B cell (primary cell): Measurements from ENCODE around the gene CRELD2. TPM values are rescaled to one million over a fixed set of nuclear protein-coding genes. Genes with fewer than 3 reads are reported as not detected.

Source experiments
- ATAC-seq: fragments of 200-7000 bp; cut with Tn5 transposase; one replicate; pipeline ENCODE4 v1.10.0; 2021; ENCODE audit warnings: low read depth, mild to moderate bottlenecking, moderate number of reproducible peaks, moderate library complexity
- CTCF ChIA-PET: fragments of 350-600 bp; sonication (Branson Sonifier 250); formaldehyde crosslinking; loops from one replicate; lab custom pipeline; 2021; ENCODE audit warnings: antibody characterized with exemption, inconsistent platforms; lab: Charles Lee
- POLR2A ChIA-PET: fragments of 350-600 bp; sonication (Branson Sonifier 250); formaldehyde crosslinking; loops from one replicate; lab custom pipeline; 2021; ENCODE audit warnings: antibody characterized with exemption; lab: Charles Lee
- DNase-seq: peaks from one replicate; pipeline ENCODE4 v3.0.0; 2013
- H2AFZ ChIP-seq: 2 replicates; pipeline ENCODE4 v1.6.1; 2012; ENCODE audit warnings: mild to moderate bottlenecking, low read depth, low read length; ENCODE audit not compliant: insufficient read depth, poor library complexity, severe bottlenecking
- H3K27ac ChIP-seq, 2 donors: 1 replicate in 1 of 2; 2 replicates in 1 of 2; pipeline ENCODE4 v1.5.1; 2012 to 2013; ENCODE audit warnings: low read length in 2 of 2, mild to moderate bottlenecking in 2 of 2, moderate library complexity in 1 of 2
- H3K27me3 ChIP-seq, 4 experiments: fragments of 200-600 bp in 1 of 4; sonication (generic) in 1 of 4; replicated peaks in 1 of 4; 1 replicate in 2 of 4; 2 replicates in 2 of 4; pipeline versions ENCODE4 v1.6.1 to v1.7.0; 2013 to 2016; ENCODE audit warnings: low read length in 3 of 4, mild to moderate bottlenecking in 2 of 4, mixed read lengths in 1 of 4, moderate library complexity in 1 of 4; ENCODE audit not compliant: insufficient read depth in 4 of 4, control insufficient read depth in 3 of 4; ENCODE audit errors: control extremely low read depth in 1 of 4
- H3K36me3 ChIP-seq, 2 experiments: replicated peaks in 1 of 2; 1 replicate in 1 of 2; 2 replicates in 1 of 2; pipeline versions ENCODE4 v1.6.1 to v1.7.1; 2013; ENCODE audit warnings: low read length in 1 of 2; ENCODE audit not compliant: insufficient read depth in 2 of 2, control insufficient read depth in 1 of 2; ENCODE audit errors: control extremely low read depth in 1 of 2, extremely low read depth in 1 of 2
- H3K4me1 ChIP-seq, 2 donors: fragments of 200-600 bp in 1 of 2; sonication (generic) in 1 of 2; 1 replicate in 1 of 2; 2 replicates in 1 of 2; pipeline versions ENCODE4 v1.5.1 to v1.6.1; 2013 to 2017; ENCODE audit warnings: low read length in 2 of 2; ENCODE audit not compliant: control insufficient read depth in 2 of 2, insufficient read depth in 2 of 2
- H3K4me2 ChIP-seq: replicated peaks from 2 replicates; pipeline ENCODE3; 2012; ENCODE audit warnings: mild to moderate bottlenecking, low read depth, low read length; ENCODE audit not compliant: poor library complexity, severe bottlenecking
- H3K4me3 ChIP-seq, 5 experiments: fragments of 200-600 bp in 1 of 5; sonication (generic) in 1 of 5; 1 replicate in 3 of 5; 2 replicates in 2 of 5; pipeline versions ENCODE4 v1.5.1 to v1.7.0; 2011 to 2016; ENCODE audit warnings: low read length in 4 of 5, mild to moderate bottlenecking in 4 of 5, low read depth in 2 of 5, control low read depth in 1 of 5, moderate library complexity in 1 of 5; ENCODE audit not compliant: insufficient read depth in 1 of 5; ENCODE audit errors: control extremely low read depth in 1 of 5, extremely low read depth in 1 of 5
- H3K79me2 ChIP-seq: fragments of 200-600 bp; sonication (generic); one replicate; pipeline ENCODE4 v1.6.0; 2016; ENCODE audit warnings: low read length; ENCODE audit not compliant: control insufficient read depth, insufficient read depth
- H3K9ac ChIP-seq: fragments of 200-600 bp; sonication (generic); 2 replicates; pipeline ENCODE4 v1.6.1; 2017; ENCODE audit warnings: mild to moderate bottlenecking, low read length, moderate library complexity
- H3K9me3 ChIP-seq, 3 donors: one replicate each; pipeline versions ENCODE4 v1.6.1 to v1.7.1; 2013; ENCODE audit warnings: low read length in 2 of 3; ENCODE audit not compliant: control insufficient read depth in 2 of 3, insufficient read depth in 1 of 3; ENCODE audit errors: control extremely low read depth in 1 of 3
- H4K20me1 ChIP-seq: 2 replicates; pipeline ENCODE4 v1.6.0; 2012; ENCODE audit warnings: mild to moderate bottlenecking, low read length; ENCODE audit not compliant: insufficient read depth, control insufficient read depth, poor library complexity, severe bottlenecking
- H3K27ac Mint-ChIP-seq: one replicate; pipeline ENCODE4 v1.8.0; 2021; ENCODE audit warnings: mixed read lengths
- H3K27me3 Mint-ChIP-seq: one replicate; pipeline ENCODE4 v1.8.0; 2021; ENCODE audit warnings: mixed read lengths
- H3K4me1 Mint-ChIP-seq: one replicate; pipeline ENCODE4 v1.8.0; 2021; ENCODE audit warnings: mixed read lengths
- H3K4me3 Mint-ChIP-seq: one replicate; pipeline ENCODE4 v1.8.0; 2021; ENCODE audit warnings: mixed read lengths
- H3K9me3 Mint-ChIP-seq: one replicate; pipeline ENCODE4 v1.8.0; 2022; ENCODE audit warnings: mixed read lengths; ENCODE audit not compliant: insufficient read depth
- EZH2 ChIP-seq: IDR thresholded peaks from 2 replicates; pipeline ENCODE4 v1.6.1; 2012; ENCODE audit warnings: borderline replicate concordance, low read depth, mild to moderate bottlenecking, moderate library complexity, low read length; ENCODE audit not compliant: insufficient read depth, poor library complexity, severe bottlenecking
- WGBS: methylation state at CpG from one replicate; pipeline ENCODE4 v1.1.5; 2013; ENCODE audit warnings: missing lambda C conversion rate; ENCODE audit not compliant: insufficient coverage; 5-methylcytosine and 5-hydroxymethylcytosine counted together
- intact Hi-C: fragments of 100-400 bp; cut with micrococcal nuclease; formaldehyde crosslinking; loops from one replicate; pipeline ENCODE4 v1.10.0; 2022
- polyA plus RNA-seq: library from polyadenylated mRNA; depleted of rRNA; stranded (reverse); fragments of >200 nt; gene quantifications from 2 replicates; pipeline ENCODE4 v1.2.3, GENCODE V29; 2012
- total RNA-seq, 2 donors: library from RNA; stranded (reverse); fragments of 120-200 nt in 1 of 2; gene quantifications; 1 replicate in 1 of 2; 2 replicates in 1 of 2; pipeline versions ENCODE4 v1.2.3 to v1.2.4, GENCODE V29; 2013 to 2022
- TF ChIP-seq, protein P1 (sequence below): fragments of 200-600 bp; IDR thresholded peaks from one replicate; pipeline ENCODE4 v1.8.0; 2022; ENCODE audit warnings: antibody characterized with exemption, mild to moderate bottlenecking

The CRELD2 gene
- total and polyA plus RNA-seq, 2 donors (not counting 1 experiment from before 2014, with no cell fraction given) = 35.9 to 41.9 TPM

GRCh38 chr22:49942565-49943404 lies 24.4 kb downstream of the CRELD2 start:
- no peak overlapping the region for H3K27ac ChIP-seq
- no peaks in the 10 kb centered on the region for H3K79me2 ChIP-seq
- no peak overlapping the region for H3K4me3 ChIP-seq
- H3K27me3 ChIP-seq = no peaks in the 10 kb centered on the region
- no peak overlapping the region for H3K4me3 Mint-ChIP-seq
- no peak for ATAC-seq
- DNase-seq = no peak
- no peak overlapping the region for H3K4me2 ChIP-seq
- TF ChIP-seq, protein P1, sequence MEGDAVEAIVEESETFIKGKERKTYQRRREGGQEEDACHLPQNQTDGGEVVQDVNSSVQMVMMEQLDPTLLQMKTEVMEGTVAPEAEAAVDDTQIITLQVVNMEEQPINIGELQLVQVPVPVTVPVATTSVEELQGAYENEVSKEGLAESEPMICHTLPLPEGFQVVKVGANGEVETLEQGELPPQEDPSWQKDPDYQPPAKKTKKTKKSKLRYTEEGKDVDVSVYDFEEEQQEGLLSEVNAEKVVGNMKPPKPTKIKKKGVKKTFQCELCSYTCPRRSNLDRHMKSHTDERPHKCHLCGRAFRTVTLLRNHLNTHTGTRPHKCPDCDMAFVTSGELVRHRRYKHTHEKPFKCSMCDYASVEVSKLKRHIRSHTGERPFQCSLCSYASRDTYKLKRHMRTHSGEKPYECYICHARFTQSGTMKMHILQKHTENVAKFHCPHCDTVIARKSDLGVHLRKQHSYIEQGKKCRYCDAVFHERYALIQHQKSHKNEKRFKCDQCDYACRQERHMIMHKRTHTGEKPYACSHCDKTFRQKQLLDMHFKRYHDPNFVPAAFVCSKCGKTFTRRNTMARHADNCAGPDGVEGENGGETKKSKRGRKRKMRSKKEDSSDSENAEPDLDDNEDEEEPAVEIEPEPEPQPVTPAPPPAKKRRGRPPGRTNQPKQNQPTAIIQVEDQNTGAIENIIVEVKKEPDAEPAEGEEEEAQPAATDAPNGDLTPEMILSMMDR = no peak
- no peak for TF ChIP-seq EZH2
- no peaks in the 10 kb centered on the region for H3K36me3 ChIP-seq
- ChIA-PET POLR2A (no interaction called here), CTCF (no interaction called here)
- intact Hi-C loops = no loop called here
- WGBS = 94% methylated on average over 21 of the region's 21 CpGs
- no peak overlapping the region for H3K27ac Mint-ChIP-seq
- no peaks in the 10 kb centered on the region for H3K27me3 Mint-ChIP-seq
- H3K9ac ChIP-seq = no peak overlapping the region
- peaks cover 9% of the 10 kb centered on the region for H3K4me1 Mint-ChIP-seq
- no peaks in the 10 kb centered on the region for H3K9me3 Mint-ChIP-seq
- H4K20me1 ChIP-seq = no peaks in the 10 kb centered on the region
- H2AFZ ChIP-seq = no peak overlapping the region
- H3K9me3 ChIP-seq = peaks cover 0 to 29% (median 3%) of the 10 kb centered on the region in 3 donors
- H3K4me1 ChIP-seq = peaks cover 11 to 17% of the 10 kb centered on the region in 2 donors

- Histone ChIP-seq H3K79me2 (no peaks in the 10 kb centered on the region), H4K20me1 (no peaks in the 10 kb centered on the region), H3K36me3 (no peaks in the 10 kb centered on the region), H3K9ac (no peak overlapping the region), H3K4me1 (peaks cover 11 to 17% of the 10 kb centered on the region in 2 donors), H3K4me3 (no peak overlapping the region), H3K9me3 (peaks cover 0 to 29% (median 3%) of the 10 kb centered on the region in 3 donors), H3K27ac (no peak overlapping the region), H2AFZ (no peak overlapping the region), H3K4me2 (no peak overlapping the region), H3K27me3 (no peaks in the 10 kb centered on the region)
- ATAC-seq (peak; percentile 16), DNase-seq (no peak)
- intact Hi-C loops = no loop called here
- TF ChIP-seq, protein P1 = no peak
- TF ChIP-seq EZH2 = no peak
- Mint-ChIP-seq H3K9me3 (no peaks in the 10 kb centered on the region), H3K27ac (no peak overlapping the region), H3K27me3 (no peaks in the 10 kb centered on the region), H3K4me3 (no peak overlapping the region), H3K4me1 (peaks cover 9% of the 10 kb centered on the region)
- 87% methylated on average over 11 of the region's 11 CpGs for WGBS
- ChIA-PET POLR2A (interaction anchor here (1.3 to 1.5 kb wide), 2 partner anchors 13 to 19 kb away, joined by 3 to 6 read pairs; no protein-coding TSS in a partner anchor), CTCF (no interaction called here)
Observed at GRCh38 chr22:49943405-49943765, 25.0 kb downstream of the CRELD2 start.
